MCF 10A (cell line): ENCODE data around the gene SAG. TPM values are rescaled to one million over a fixed set of nuclear protein-coding genes. Genes with fewer than 3 reads are reported as not detected.

ENCODE experiments used
- BruUV-seq: library from RNA; stranded (reverse); fragments of 400-500 nt; replicated peaks from 2 replicates; lab custom pipeline; 2021; lab: Mats Ljungman, UMichigan
- CTCF ChIA-PET: fragments of 300-600 bp; sonication (Branson Sonifier 250); formaldehyde crosslinking; extraction: SDS; loops from one replicate; lab custom pipeline; 2021; ENCODE audit warnings: antibody characterized with exemption, inconsistent platforms; lab: Yijun Ruan, JAX
- POLR2A ChIA-PET: fragments of 300-600, 350-650 bp; sonication (Branson Sonifier 250); formaldehyde crosslinking; extraction: SDS; loops from one replicate; lab custom pipeline; 2020; ENCODE audit warnings: antibody characterized with exemption, inconsistent platforms; lab: Yijun Ruan, JAX
- DNase-seq: peaks from one replicate; pipeline ENCODE4 v3.0.0-alpha.2; 2018; ENCODE audit not compliant: unreplicated experiment
- H3K27ac Mint-ChIP-seq: one replicate; pipeline ENCODE4 v1.8.0; 2022; ENCODE audit warnings: mild to moderate bottlenecking, low read depth, mixed read lengths; ENCODE audit not compliant: unreplicated experiment
- H3K27me3 Mint-ChIP-seq: one replicate; pipeline ENCODE4 v1.8.0; 2022; ENCODE audit warnings: mixed read lengths; ENCODE audit not compliant: insufficient read depth, unreplicated experiment
- H3K36me3 Mint-ChIP-seq: one replicate; pipeline ENCODE4 v1.8.0; 2022; ENCODE audit warnings: mild to moderate bottlenecking, moderate library complexity, mixed read lengths; ENCODE audit not compliant: insufficient read depth, unreplicated experiment
- H3K4me1 Mint-ChIP-seq: one replicate; pipeline ENCODE4 v1.8.0; 2022; ENCODE audit warnings: mixed read lengths; ENCODE audit not compliant: insufficient read depth, unreplicated experiment
- H3K4me3 Mint-ChIP-seq: one replicate; pipeline ENCODE4 v1.8.0; 2022; ENCODE audit warnings: mild to moderate bottlenecking, moderate library complexity, mixed read lengths; ENCODE audit not compliant: unreplicated experiment
- H3K9me3 Mint-ChIP-seq: one replicate; pipeline ENCODE4 v1.8.0; 2022; ENCODE audit warnings: mixed read lengths; ENCODE audit not compliant: unreplicated experiment
- intact Hi-C: fragments of 100-400 bp; cut with micrococcal nuclease; formaldehyde crosslinking; loops from 2 replicates; pipeline ENCODE4 v1.14.1; 2022
- total RNA-seq: library from RNA; stranded (reverse); gene quantifications from 2 replicates; pipeline ENCODE4 v1.2.3, GENCODE V29; 2022
- TF ChIP-seq, protein P1 (sequence below): fragments of 200-600 bp; IDR thresholded peaks from one replicate; pipeline ENCODE4 v1.8.0; 2022; ENCODE audit warnings: antibody characterized with exemption, mild to moderate bottlenecking; ENCODE audit not compliant: unreplicated experiment

Gene SAG
- total RNA-seq, 1 experiment from 2014 or later: not detected

DNA sequence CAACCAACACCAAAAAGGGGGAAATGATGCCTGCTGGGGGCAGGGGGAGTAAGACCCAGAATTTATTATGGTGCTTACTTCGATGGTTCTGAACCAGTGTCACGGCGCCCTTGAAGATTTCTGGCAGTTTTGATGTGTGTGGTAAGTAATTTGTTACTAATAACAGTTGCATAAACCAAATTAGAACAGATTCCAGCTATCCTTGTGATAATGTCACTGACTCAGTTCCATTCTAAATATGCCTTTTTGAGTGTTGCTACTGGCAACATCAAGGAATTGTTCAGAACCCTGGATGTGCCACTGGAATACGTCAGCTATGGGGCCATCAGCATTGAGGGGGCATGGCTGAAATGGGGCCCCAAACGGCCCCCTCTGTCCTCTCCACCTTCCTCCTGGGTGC lies 11.6 kb downstream of the SAG start:
- peaks cover 36% of the 10 kb centered on the region for H3K27me3 Mint-ChIP-seq
- no peak overlapping the region for H3K4me3 Mint-ChIP-seq
- intact Hi-C loops: no loop called here
- no peak overlapping the region for H3K27ac Mint-ChIP-seq
- H3K9me3 Mint-ChIP-seq: no peaks in the 10 kb centered on the region
- DNase-seq: no peak
- TF ChIP-seq, protein P1, sequence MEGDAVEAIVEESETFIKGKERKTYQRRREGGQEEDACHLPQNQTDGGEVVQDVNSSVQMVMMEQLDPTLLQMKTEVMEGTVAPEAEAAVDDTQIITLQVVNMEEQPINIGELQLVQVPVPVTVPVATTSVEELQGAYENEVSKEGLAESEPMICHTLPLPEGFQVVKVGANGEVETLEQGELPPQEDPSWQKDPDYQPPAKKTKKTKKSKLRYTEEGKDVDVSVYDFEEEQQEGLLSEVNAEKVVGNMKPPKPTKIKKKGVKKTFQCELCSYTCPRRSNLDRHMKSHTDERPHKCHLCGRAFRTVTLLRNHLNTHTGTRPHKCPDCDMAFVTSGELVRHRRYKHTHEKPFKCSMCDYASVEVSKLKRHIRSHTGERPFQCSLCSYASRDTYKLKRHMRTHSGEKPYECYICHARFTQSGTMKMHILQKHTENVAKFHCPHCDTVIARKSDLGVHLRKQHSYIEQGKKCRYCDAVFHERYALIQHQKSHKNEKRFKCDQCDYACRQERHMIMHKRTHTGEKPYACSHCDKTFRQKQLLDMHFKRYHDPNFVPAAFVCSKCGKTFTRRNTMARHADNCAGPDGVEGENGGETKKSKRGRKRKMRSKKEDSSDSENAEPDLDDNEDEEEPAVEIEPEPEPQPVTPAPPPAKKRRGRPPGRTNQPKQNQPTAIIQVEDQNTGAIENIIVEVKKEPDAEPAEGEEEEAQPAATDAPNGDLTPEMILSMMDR: no peak
- no TSS peak for BruUV-seq
- ChIA-PET CTCF (interaction anchor here (1.6 kb wide), 1 partner anchor 12 kb away, joined by 4 read pairs; the partner anchor contains the start of gene SAG), POLR2A (interaction anchor here (0.5 kb wide), 1 partner anchor 134 kb away, joined by 3 read pairs; no protein-coding TSS in a partner anchor)
- no peaks in the 10 kb centered on the region for H3K36me3 Mint-ChIP-seq
- H3K4me1 Mint-ChIP-seq: no peaks in the 10 kb centered on the region

DNA sequence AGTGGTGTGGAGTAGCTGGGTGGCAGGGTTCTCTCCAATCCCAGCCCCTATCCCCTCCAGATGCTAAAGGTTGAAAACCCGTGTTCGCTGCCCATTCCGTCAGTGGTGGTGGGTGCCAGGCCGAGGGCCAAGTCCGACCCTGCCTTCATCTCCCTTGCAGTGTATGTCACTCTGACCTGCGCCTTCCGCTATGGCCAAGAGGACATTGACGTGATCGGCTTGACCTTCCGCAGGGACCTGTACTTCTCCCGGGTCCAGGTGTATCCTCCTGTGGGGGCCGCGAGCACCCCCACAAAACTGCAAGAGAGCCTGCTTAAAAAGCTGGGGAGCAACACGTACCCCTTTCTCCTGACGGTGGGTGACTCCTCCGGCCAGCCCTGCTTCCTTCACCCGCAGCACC lies 12.9 kb downstream of the SAG start:
- Mint-ChIP-seq H3K4me3 (no peak overlapping the region), H3K27ac (no peak overlapping the region), H3K27me3 (peaks cover 36% of the 10 kb centered on the region), H3K9me3 (no peaks in the 10 kb centered on the region), H3K4me1 (no peaks in the 10 kb centered on the region), H3K36me3 (no peaks in the 10 kb centered on the region)
- intact Hi-C loops: no loop called here
- CTCF ChIA-PET: interaction anchor here (0.6 kb wide), 1 partner anchor 748 kb away, joined by 5 read pairs; no protein-coding TSS in a partner anchor
- TF ChIP-seq, protein P1: no peak
- no TSS peak for BruUV-seq
- POLR2A ChIA-PET: no interaction called here
- DNase-seq: no peak

DNA sequence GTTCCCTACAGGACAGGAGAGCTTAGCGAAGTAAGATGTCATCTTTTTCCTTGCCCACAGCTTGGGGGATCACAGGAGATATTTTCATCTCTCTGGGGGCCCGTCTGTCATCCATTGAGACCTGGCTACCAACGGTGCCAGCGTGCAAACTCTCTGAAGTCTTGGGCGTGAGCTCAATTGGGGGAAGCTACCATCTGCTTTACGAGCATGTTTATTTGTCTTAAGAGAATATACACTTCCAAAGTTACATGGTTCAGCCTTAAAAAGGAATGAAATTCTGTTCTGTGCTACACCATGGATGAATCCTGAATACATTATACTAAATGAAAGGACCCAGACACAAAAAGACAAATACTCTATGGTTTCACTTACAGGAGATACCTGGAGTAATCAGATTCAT lies 13.6 kb downstream of the SAG start:
- CTCF ChIA-PET: interaction anchor here (0.7 kb wide), 1 partner anchor 726 kb away, joined by 3 read pairs; no protein-coding TSS in a partner anchor
- intact Hi-C loops: no loop called here
- H3K4me1 Mint-ChIP-seq: no peaks in the 10 kb centered on the region
- POLR2A ChIA-PET: interaction anchor here (0.7 to 1.0 kb wide), 2 partner anchors 10 to 167 kb away, joined by 3 read pairs; no protein-coding TSS in a partner anchor
- no peak overlapping the region for H3K4me3 Mint-ChIP-seq
- TF ChIP-seq, protein P1: no peak
- BruUV-seq: no TSS peak
- no peaks in the 10 kb centered on the region for H3K36me3 Mint-ChIP-seq
- no peaks in the 10 kb centered on the region for H3K9me3 Mint-ChIP-seq
- no peak for DNase-seq
- H3K27ac Mint-ChIP-seq: no peak overlapping the region
- peaks cover 36% of the 10 kb centered on the region for H3K27me3 Mint-ChIP-seq

GRCh38 chr2:233323851-233324250 lies 16.2 kb downstream of the SAG start:
- no peak for DNase-seq
- Mint-ChIP-seq H3K4me1 (no peaks in the 10 kb centered on the region), H3K9me3 (no peaks in the 10 kb centered on the region), H3K36me3 (no peaks in the 10 kb centered on the region), H3K27me3 (peaks cover 30% of the 10 kb centered on the region), H3K4me3 (no peak overlapping the region), H3K27ac (no peak overlapping the region)
- no TSS peak for BruUV-seq
- ChIA-PET POLR2A (interaction anchor here (0.5 kb wide), 1 partner anchor 69 kb away, joined by 3 read pairs; no protein-coding TSS in a partner anchor), CTCF (no interaction called here)
- intact Hi-C loops: no loop called here
- TF ChIP-seq, protein P1: no peak
